Natural killer cell (primary cell): ENCODE measurements around the gene SPTA1. TPM values are rescaled to one million over a fixed set of nuclear protein-coding genes. Genes with fewer than 3 reads are reported as not detected.

Source experiments
- ATAC-seq, 3 donors: fragments of 150-1000 bp in 2 of 3; fragments of 200-7000 bp in 1 of 3; cut with Tn5 transposase; 1 replicate in 1 of 3; 2 replicates in 2 of 3; pipeline ENCODE4 v1.10.0; 2021; ENCODE audit warnings: mild to moderate bottlenecking in 2 of 3, moderate library complexity in 2 of 3
- DNase-seq, 2 donors: peaks; one replicate each; pipeline versions ENCODE4 v3.0.0 to v3.0.0-alpha.2; 2013 to 2021; ENCODE audit warnings: mixed read lengths in 1 of 2
- H3K27ac ChIP-seq: one replicate; pipeline ENCODE4 v1.5.1; 2013; ENCODE audit warnings: mild to moderate bottlenecking, low read length
- H3K27me3 ChIP-seq: one replicate; pipeline ENCODE4 v1.6.1; 2013; ENCODE audit warnings: low read length; ENCODE audit not compliant: control insufficient read depth, insufficient read depth
- H3K36me3 ChIP-seq: one replicate; pipeline ENCODE4 v1.6.1; 2013; ENCODE audit warnings: low read length; ENCODE audit not compliant: control insufficient read depth, insufficient read depth
- H3K4me1 ChIP-seq: one replicate; pipeline ENCODE4 v1.6.1; 2013; ENCODE audit warnings: low read length; ENCODE audit not compliant: control insufficient read depth, insufficient read depth
- H3K4me3 ChIP-seq: one replicate; pipeline ENCODE4 v1.5.1; 2013; ENCODE audit warnings: low read length
- H3K9me3 ChIP-seq: one replicate; pipeline ENCODE4 v1.6.1; 2013; ENCODE audit warnings: low read length; ENCODE audit not compliant: control insufficient read depth, insufficient read depth
- H3K27ac Mint-ChIP-seq, 2 donors: one replicate each; pipeline ENCODE4 v1.8.0; 2022; ENCODE audit warnings: mild to moderate bottlenecking in 2 of 2, mixed read lengths in 2 of 2, moderate library complexity in 1 of 2
- H3K27me3 Mint-ChIP-seq, 2 donors: one replicate each; pipeline ENCODE4 v1.8.0; 2022; ENCODE audit warnings: low read depth in 2 of 2, mixed read lengths in 2 of 2
- H3K36me3 Mint-ChIP-seq: one replicate; pipeline ENCODE4 v1.8.0; 2022; ENCODE audit warnings: mixed read lengths
- H3K4me1 Mint-ChIP-seq, 2 donors: one replicate each; pipeline ENCODE4 v1.8.0; 2022; ENCODE audit warnings: mixed read lengths in 2 of 2
- H3K4me3 Mint-ChIP-seq: one replicate; pipeline ENCODE4 v1.8.0; 2022; ENCODE audit warnings: mild to moderate bottlenecking, moderate library complexity, mixed read lengths
- H3K9me3 Mint-ChIP-seq, 2 donors: one replicate each; pipeline ENCODE4 v1.8.0; 2022; ENCODE audit warnings: mixed read lengths in 2 of 2
- WGBS: methylation state at CpG from one replicate; pipeline ENCODE4 v1.1.7; 2013; ENCODE audit warnings: missing lambda C conversion rate; ENCODE audit not compliant: insufficient coverage; 5-methylcytosine and 5-hydroxymethylcytosine counted together
- intact Hi-C: fragments of 100-400 bp; cut with micrococcal nuclease; formaldehyde crosslinking; loops from one replicate; pipeline ENCODE4 v1.14.2; 2022
- total RNA-seq, 4 donors: library from RNA; stranded (reverse); fragments of 120-200 nt in 1 of 4; gene quantifications; one replicate each; pipeline versions ENCODE4 v1.2.3 to v1.2.4, GENCODE V29; 2013 to 2022
- TF ChIP-seq, protein P1 (sequence below): fragments of 200-600 bp; IDR thresholded peaks from one replicate; pipeline ENCODE4 v1.8.0; 2022; ENCODE audit warnings: antibody characterized with exemption

Gene SPTA1
- total RNA-seq, 3 donors from 2014 or later (not counting 1 experiment from before 2014, with no cell fraction given), result 0.30 TPM; not detected in 2

DNA sequence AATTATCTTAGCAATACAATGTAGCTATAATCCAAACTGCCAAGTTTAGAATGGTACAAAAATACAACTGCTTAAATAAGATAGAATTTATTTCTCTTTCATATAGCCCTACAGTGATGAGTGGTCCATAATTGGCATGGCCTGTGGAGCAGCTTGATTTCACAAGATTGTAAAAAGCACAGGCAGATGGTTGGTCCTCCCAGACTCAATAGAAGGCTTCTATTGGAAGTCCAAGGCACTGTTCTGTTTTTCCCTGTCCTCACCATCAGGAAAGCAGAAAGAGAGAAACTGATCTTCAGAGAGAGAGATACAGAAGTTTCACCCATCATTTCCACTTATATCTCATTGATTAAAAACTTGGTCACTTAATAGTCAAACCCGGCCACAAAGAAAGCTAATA lies 114.3 kb downstream of the SPTA1 start:
- Histone ChIP-seq H3K36me3 (no peaks in the 10 kb centered on the region), H3K9me3 (no peaks in the 10 kb centered on the region), H3K27ac (no peak overlapping the region), H3K4me1 (no peaks in the 10 kb centered on the region), H3K4me3 (no peak overlapping the region), H3K27me3 (peaks cover 4% of the 10 kb centered on the region)
- Mint-ChIP-seq H3K4me1 (no peaks in the 10 kb centered on the region), H3K36me3 (no peaks in the 10 kb centered on the region), H3K27me3 (peaks cover 35 to 41% of the 10 kb centered on the region in 2 donors), H3K27ac (no peak overlapping the region), H3K9me3 (no peaks in the 10 kb centered on the region), H3K4me3 (no peak overlapping the region)
- DNase-seq (no peak), ATAC-seq (no peak)
- TF ChIP-seq, protein P1, sequence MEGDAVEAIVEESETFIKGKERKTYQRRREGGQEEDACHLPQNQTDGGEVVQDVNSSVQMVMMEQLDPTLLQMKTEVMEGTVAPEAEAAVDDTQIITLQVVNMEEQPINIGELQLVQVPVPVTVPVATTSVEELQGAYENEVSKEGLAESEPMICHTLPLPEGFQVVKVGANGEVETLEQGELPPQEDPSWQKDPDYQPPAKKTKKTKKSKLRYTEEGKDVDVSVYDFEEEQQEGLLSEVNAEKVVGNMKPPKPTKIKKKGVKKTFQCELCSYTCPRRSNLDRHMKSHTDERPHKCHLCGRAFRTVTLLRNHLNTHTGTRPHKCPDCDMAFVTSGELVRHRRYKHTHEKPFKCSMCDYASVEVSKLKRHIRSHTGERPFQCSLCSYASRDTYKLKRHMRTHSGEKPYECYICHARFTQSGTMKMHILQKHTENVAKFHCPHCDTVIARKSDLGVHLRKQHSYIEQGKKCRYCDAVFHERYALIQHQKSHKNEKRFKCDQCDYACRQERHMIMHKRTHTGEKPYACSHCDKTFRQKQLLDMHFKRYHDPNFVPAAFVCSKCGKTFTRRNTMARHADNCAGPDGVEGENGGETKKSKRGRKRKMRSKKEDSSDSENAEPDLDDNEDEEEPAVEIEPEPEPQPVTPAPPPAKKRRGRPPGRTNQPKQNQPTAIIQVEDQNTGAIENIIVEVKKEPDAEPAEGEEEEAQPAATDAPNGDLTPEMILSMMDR, result no peak
- intact Hi-C loops, result no loop called here
- 100% methylated on average over 1 of the region's 1 CpG for WGBS

- Mint-ChIP-seq H3K27ac (no peak within 1 kb of the TSS), H3K36me3 (no peaks in the 10 kb centered on the region), H3K4me3 (no peak within 1 kb of the TSS), H3K27me3 (peaks cover 35 to 48% of the 10 kb centered on the region in 2 donors), H3K9me3 (no peaks in the 10 kb centered on the region), H3K4me1 (no peaks in the 10 kb centered on the region)
- 83% methylated on average over 3 of the region's 3 CpGs for WGBS
- H3K9me3 ChIP-seq, result no peaks in the 10 kb centered on the region
- no peaks in the 10 kb centered on the region for H3K4me1 ChIP-seq
- H3K27ac ChIP-seq, result no peak within 1 kb of the TSS
- H3K4me3 ChIP-seq, result no peak within 1 kb of the TSS
- ATAC-seq (no peak), DNase-seq (no peak)
- TF ChIP-seq, protein P1, result no peak
- H3K36me3 ChIP-seq, result no peaks in the 10 kb centered on the region
- intact Hi-C loops, result no loop called here
- peaks cover 4% of the 10 kb centered on the region for H3K27me3 ChIP-seq
These were observed 116.0 kb downstream of the SPTA1 start, which contains the start of gene OR6P1 for GRCh38 chr1:158570480-158570879. Gene OR6P1, minus strand, starts transcription at chr1:158570580. Its CDS starts 6,976 bp downstream, at chr1:158563604.

GRCh38 chr1:158564608-158565007 lies 121.9 kb downstream of the SPTA1 start:
- Mint-ChIP-seq H3K27me3 (peaks cover 26 to 50% of the 10 kb centered on the region in 2 donors), H3K4me3 (no peak overlapping the region), H3K4me1 (no peaks in the 10 kb centered on the region), H3K27ac (no peak overlapping the region), H3K9me3 (no peaks in the 10 kb centered on the region), H3K36me3 (no peaks in the 10 kb centered on the region)
- H3K27me3 ChIP-seq, result peaks cover 2% of the 10 kb centered on the region
- DNase-seq (no peak), ATAC-seq (no peak)
- no peak overlapping the region for H3K4me3 ChIP-seq
- no peaks in the 10 kb centered on the region for H3K4me1 ChIP-seq
- no peaks in the 10 kb centered on the region for H3K36me3 ChIP-seq
- 70% methylated on average over 2 of the region's 2 CpGs for WGBS
- no peak overlapping the region for H3K27ac ChIP-seq
- TF ChIP-seq, protein P1, result no peak
- H3K9me3 ChIP-seq, result no peaks in the 10 kb centered on the region
- intact Hi-C loops, result no loop called here

GRCh38 chr1:158563853-158564252 lies 122.7 kb downstream of the SPTA1 start:
- H3K4me1 Mint-ChIP-seq, result no peaks in the 10 kb centered on the region

More at GRCh38 chr1:158563853-158564252, 122.7 kb downstream of the SPTA1 start:
- no peaks in the 10 kb centered on the region for H3K36me3 Mint-ChIP-seq
- intact Hi-C loops, result no loop called here
- no peak for ATAC-seq
- Histone ChIP-seq H3K36me3 (no peaks in the 10 kb centered on the region), H3K4me1 (no peaks in the 10 kb centered on the region), H3K4me3 (no peak overlapping the region), H3K27me3 (peaks cover 2% of the 10 kb centered on the region), H3K27ac (no peak overlapping the region), H3K9me3 (no peaks in the 10 kb centered on the region)
- DNase-seq, result no peak
- WGBS, result no CpG with 5 or more reads among the region's 2 CpGs
- H3K27me3 Mint-ChIP-seq, result peaks cover 26 to 57% of the 10 kb centered on the region in 2 donors
- H3K9me3 Mint-ChIP-seq, result no peaks in the 10 kb centered on the region
- no peak overlapping the region for H3K4me3 Mint-ChIP-seq
- TF ChIP-seq, protein P1, result no peak
- no peak overlapping the region for H3K27ac Mint-ChIP-seq
